ENCODE results near the gene PTPN5.
"Not testable (repeated sequence)": the region's sequence is repeated elsewhere in the genome, so short reads cannot be mapped to it uniquely, and the experiment has no call there.

PTPN5 gene

GRCh38 chr11:18791207-18791968 is at the start of gene PTPN5:
Gene PTPN5, minus strand, starts transcription at chr11:18791798. Its CDS starts 19,840 bp downstream, at chr11:18771958.
- DNase-seq: no peak

- DNase-seq: no peak
These were observed 44.8 kb upstream of the PTPN5 start for GRCh38 chr11:18836417-18836816.

GRCh38 chr11:18834754-18835466 is 43.3 kb upstream of the PTPN5 start:
- DNase-seq: no peak

GRCh38 chr11:18820160-18820559 is 28.6 kb upstream of the PTPN5 start:
- not testable (repeated sequence) for DNase-seq

GRCh38 chr11:18804199-18804999 is 12.8 kb upstream of the PTPN5 start:
- DNase-seq: no peak

- DNase-seq: no peak
These were observed 11.0 kb upstream of the PTPN5 start for GRCh38 chr11:18802381-18803257.

- no peak for DNase-seq
These were observed 7.3 kb upstream of the PTPN5 start for GRCh38 chr11:18798799-18799469.

- DNase-seq: no peak
These were observed 3.4 kb upstream of the PTPN5 start for GRCh38 chr11:18794956-18795355.

- no peak for DNase-seq
These were observed 1.2 kb upstream of the PTPN5 start for GRCh38 chr11:18792827-18793226.

GRCh38 chr11:18791969-18792628 is 501 bp upstream of the PTPN5 start:
- DNase-seq: no peak

GRCh38 chr11:18790883-18791206 is 753 bp downstream of the PTPN5 start:
- no peak for DNase-seq

GRCh38 chr11:18789942-18790341 is 1.7 kb downstream of the PTPN5 start:
- DNase-seq: no peak

GRCh38 chr11:18785411-18785810 is 6.2 kb downstream of the PTPN5 start:
- DNase-seq: no peak

GRCh38 chr11:18780896-18781295 is 10.7 kb downstream of the PTPN5 start:
- no peak for DNase-seq

- DNase-seq: no peak
These were observed 11.3 kb downstream of the PTPN5 start for GRCh38 chr11:18780329-18780728.

GRCh38 chr11:18778468-18778867 is 13.1 kb downstream of the PTPN5 start:
- DNase-seq: no peak

- no peak for DNase-seq
These were observed 15.3 kb downstream of the PTPN5 start for GRCh38 chr11:18776324-18776723.

- peak; percentile 75 for DNase-seq
These were observed 15.9 kb downstream of the PTPN5 start for GRCh38 chr11:18775492-18776292.

GRCh38 chr11:18774801-18775200 is 16.8 kb downstream of the PTPN5 start:
- DNase-seq: no peak

- DNase-seq: no peak
These were observed 17.9 kb downstream of the PTPN5 start for GRCh38 chr11:18773681-18774080.

GRCh38 chr11:18773104-18773503 is 18.5 kb downstream of the PTPN5 start:
- DNase-seq: no peak

Data from activated CD4-positive, CD25-positive, alpha-beta regulatory T cell treated with anti-CD3 and anti-CD28 coated beads, Interleukin-2, amount 50 U/mL, for 72 hours (primary cell).